ENCODE data around the gene EXPH5.

DNA sequence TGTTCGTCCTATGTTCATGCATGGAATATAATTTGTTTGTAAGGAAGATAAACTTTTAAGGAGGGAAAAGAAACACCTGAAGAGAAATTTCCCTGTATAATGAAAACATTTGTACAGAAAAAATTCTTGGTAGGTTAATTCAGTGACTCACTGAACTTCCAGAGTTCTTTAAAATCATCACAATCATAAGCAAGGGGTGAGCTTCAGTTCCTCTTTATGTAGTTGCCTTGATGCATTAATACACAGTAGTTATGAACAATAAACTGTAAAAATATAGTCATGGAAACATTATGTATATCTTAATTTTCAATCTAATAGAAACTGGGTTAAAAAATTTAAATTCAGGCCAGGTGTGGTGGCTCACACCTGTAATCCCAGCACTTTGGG, 125.1 kb downstream of the EXPH5 start:
- TF ChIP-seq POLR2AphosphoS5 (IDR thresholded peaks at IDR 0.05) = no peak
- TF ChIP-seq POLR2A (IDR thresholded peaks at IDR 0.05; ENCODE audit: low read depth) = no peak
- TF ChIP-seq, protein P1, sequence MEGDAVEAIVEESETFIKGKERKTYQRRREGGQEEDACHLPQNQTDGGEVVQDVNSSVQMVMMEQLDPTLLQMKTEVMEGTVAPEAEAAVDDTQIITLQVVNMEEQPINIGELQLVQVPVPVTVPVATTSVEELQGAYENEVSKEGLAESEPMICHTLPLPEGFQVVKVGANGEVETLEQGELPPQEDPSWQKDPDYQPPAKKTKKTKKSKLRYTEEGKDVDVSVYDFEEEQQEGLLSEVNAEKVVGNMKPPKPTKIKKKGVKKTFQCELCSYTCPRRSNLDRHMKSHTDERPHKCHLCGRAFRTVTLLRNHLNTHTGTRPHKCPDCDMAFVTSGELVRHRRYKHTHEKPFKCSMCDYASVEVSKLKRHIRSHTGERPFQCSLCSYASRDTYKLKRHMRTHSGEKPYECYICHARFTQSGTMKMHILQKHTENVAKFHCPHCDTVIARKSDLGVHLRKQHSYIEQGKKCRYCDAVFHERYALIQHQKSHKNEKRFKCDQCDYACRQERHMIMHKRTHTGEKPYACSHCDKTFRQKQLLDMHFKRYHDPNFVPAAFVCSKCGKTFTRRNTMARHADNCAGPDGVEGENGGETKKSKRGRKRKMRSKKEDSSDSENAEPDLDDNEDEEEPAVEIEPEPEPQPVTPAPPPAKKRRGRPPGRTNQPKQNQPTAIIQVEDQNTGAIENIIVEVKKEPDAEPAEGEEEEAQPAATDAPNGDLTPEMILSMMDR (IDR thresholded peaks at IDR 0.05) = no peak

All from esophagus muscularis mucosa (tissue), 3 donors.